ENCODE data around the gene CNN2. TPM values are rescaled to one million over a fixed set of nuclear protein-coding genes. Genes with fewer than 3 reads are reported as not detected.

Gene CNN2
- total and polyA plus RNA-seq, 9 of the 15 experiments (the other 6 are each of a cell fraction or from before 2014, with no cell fraction given): 12.1 to 174 (median 52.7) TPM

DNA sequence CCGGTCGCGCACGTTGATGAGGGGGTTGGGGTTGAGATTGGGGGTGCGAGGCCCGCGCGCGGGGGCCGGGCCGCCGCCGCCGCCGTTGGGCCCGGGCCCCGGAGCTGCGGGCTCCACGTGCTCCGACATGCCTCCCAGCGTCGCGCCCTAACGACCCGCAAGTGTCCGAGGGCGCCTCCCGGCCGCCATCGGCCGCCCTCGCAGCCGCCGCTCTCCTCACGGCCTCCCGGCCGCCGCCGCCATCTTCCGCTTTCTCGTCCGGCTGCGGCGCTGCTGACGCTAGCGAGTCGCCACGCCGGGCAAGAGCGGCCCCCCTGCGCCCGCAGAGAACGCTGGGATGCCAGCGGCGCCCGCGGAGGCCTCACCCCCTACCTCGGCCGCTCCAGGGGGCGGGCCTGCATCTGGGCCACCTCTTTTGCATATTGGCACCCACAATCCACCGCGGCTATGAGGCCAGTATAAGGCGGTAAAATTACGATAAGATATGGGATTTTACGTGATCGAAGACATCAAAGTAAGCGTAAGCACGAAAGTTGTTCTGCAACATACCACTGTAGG is 5.5 kb upstream of the CNN2 start, which contains the start of gene TMEM259 (continued):
- TF ChIP-seq, protein P1, sequence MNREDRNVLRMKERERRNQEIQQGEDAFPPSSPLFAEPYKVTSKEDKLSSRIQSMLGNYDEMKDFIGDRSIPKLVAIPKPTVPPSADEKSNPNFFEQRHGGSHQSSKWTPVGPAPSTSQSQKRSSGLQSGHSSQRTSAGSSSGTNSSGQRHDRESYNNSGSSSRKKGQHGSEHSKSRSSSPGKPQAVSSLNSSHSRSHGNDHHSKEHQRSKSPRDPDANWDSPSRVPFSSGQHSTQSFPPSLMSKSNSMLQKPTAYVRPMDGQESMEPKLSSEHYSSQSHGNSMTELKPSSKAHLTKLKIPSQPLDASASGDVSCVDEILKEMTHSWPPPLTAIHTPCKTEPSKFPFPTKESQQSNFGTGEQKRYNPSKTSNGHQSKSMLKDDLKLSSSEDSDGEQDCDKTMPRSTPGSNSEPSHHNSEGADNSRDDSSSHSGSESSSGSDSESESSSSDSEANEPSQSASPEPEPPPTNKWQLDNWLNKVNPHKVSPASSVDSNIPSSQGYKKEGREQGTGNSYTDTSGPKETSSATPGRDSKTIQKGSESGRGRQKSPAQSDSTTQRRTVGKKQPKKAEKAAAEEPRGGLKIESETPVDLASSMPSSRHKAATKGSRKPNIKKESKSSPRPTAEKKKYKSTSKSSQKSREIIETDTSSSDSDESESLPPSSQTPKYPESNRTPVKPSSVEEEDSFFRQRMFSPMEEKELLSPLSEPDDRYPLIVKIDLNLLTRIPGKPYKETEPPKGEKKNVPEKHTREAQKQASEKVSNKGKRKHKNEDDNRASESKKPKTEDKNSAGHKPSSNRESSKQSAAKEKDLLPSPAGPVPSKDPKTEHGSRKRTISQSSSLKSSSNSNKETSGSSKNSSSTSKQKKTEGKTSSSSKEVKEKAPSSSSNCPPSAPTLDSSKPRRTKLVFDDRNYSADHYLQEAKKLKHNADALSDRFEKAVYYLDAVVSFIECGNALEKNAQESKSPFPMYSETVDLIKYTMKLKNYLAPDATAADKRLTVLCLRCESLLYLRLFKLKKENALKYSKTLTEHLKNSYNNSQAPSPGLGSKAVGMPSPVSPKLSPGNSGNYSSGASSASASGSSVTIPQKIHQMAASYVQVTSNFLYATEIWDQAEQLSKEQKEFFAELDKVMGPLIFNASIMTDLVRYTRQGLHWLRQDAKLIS (CRISPR knock-in tag; IDR thresholded peaks at IDR 0.05): peak; percentile 11; the same call in 1 of the 2 replicates
- no peak for TF ChIP-seq ZNF133 (CRISPR knock-in tag; IDR thresholded peaks at IDR 0.05)
- no peak for TF ChIP-seq NCOA6 (IDR thresholded peaks at IDR 0.05)
- TF ChIP-seq KDM4B (IDR thresholded peaks at IDR 0.05; ENCODE audit: borderline replicate concordance in 2 of 2, low read depth in 1 of 2): peak in 1 of 2 experiments; percentile 59; a peak in 1 of 4 replicates
- no peak for TF ChIP-seq WHSC1 (IDR thresholded peaks at IDR 0.05; ENCODE audit: low read length)
- no peak for TF ChIP-seq MCM7 (IDR thresholded peaks at IDR 0.05)
- peak; percentile 49 for TF ChIP-seq L3MBTL2 (IDR thresholded peaks at IDR 0.05)
- TF ChIP-seq ZNF766 (CRISPR knock-in tag; conservative IDR thresholded peaks at IDR 0.05): no peak
- TF ChIP-seq MXI1 (IDR thresholded peaks at IDR 0.05; ENCODE audit: low read depth, low read length): 0 out of 2 replicates have a peak, but pooled peaks have one; percentile 62
- TF ChIP-seq KLF13 (tag; IDR thresholded peaks at IDR 0.05; ENCODE audit: borderline replicate concordance, low read depth): no peak; the same call in 1 of the 2 replicates
- TF ChIP-seq SMAD1 (IDR thresholded peaks at IDR 0.05; ENCODE audit: low read depth, low read length, partially characterized antibody): no peak
- TF ChIP-seq ZEB2 (IDR thresholded peaks at IDR 0.05): no peak
- peak; percentile 84 for TF ChIP-seq RBBP5 (IDR thresholded peaks at IDR 0.05; ENCODE audit: borderline replicate concordance, insufficient read depth, low read length, poor library complexity, severe bottlenecking)
- no peak for TF ChIP-seq IFI16 (CRISPR knock-in tag; IDR thresholded peaks at IDR 0.05)
- TF ChIP-seq HOXB6 (CRISPR knock-in tag; IDR thresholded peaks at IDR 0.05; ENCODE audit: borderline replicate concordance): 0 out of 2 replicates have a peak, but pooled peaks have one; percentile 10
- TF ChIP-seq HEY1 (CRISPR knock-in tag; IDR thresholded peaks at IDR 0.05; ENCODE audit: borderline replicate concordance): no peak
- no peak for TF ChIP-seq KHSRP (IDR thresholded peaks at IDR 0.05)
- TF ChIP-seq, protein P2, sequence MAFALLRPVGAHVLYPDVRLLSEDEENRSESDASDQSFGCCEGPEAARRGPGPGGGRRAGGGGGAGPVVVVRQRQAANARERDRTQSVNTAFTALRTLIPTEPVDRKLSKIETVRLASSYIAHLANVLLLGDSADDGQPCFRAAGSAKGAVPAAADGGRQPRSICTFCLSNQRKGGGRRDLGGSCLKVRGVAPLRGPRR (CRISPR knock-in tag; IDR thresholded peaks at IDR 0.05): no peak
- peak in 1 of 2 experiments; percentile 80; a peak in 1 of 4 replicates for TF ChIP-seq MAZ (CRISPR knock-in tag; conservative IDR thresholded peaks at IDR 0.05 in 1 of 2, IDR thresholded peaks at IDR 0.05 in 1 of 2)
- TF ChIP-seq, protein P3, sequence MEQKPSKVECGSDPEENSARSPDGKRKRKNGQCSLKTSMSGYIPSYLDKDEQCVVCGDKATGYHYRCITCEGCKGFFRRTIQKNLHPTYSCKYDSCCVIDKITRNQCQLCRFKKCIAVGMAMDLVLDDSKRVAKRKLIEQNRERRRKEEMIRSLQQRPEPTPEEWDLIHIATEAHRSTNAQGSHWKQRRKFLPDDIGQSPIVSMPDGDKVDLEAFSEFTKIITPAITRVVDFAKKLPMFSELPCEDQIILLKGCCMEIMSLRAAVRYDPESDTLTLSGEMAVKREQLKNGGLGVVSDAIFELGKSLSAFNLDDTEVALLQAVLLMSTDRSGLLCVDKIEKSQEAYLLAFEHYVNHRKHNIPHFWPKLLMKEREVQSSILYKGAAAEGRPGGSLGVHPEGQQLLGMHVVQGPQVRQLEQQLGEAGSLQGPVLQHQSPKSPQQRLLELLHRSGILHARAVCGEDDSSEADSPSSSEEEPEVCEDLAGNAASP (IDR thresholded peaks at IDR 0.05): no peak
- TF ChIP-seq PCBP1 (IDR thresholded peaks at IDR 0.05; ENCODE audit: low read depth, low read length, poor library complexity, severe bottlenecking): peak; percentile 23
- TF ChIP-seq JUND (IDR thresholded peaks at IDR 0.05; ENCODE audit: borderline replicate concordance, low read depth, low read length): no peak
- TF ChIP-seq JUND (tag; IDR thresholded peaks at IDR 0.05; ENCODE audit: borderline replicate concordance, low read depth, low read length): no peak; the same call in 2 of the 3 replicates
- no peak for TF ChIP-seq RNF2 (IDR thresholded peaks at IDR 0.05)
